Spinal cord (tissue), 10 donors: ENCODE data around the gene COL26A1. TPM values are rescaled to one million over a fixed set of nuclear protein-coding genes. Genes with fewer than 3 reads are reported as not detected.

Source experiments
- DNase-seq, 6 donors: peaks; one replicate each; pipeline versions ENCODE4 v3.0.0 to v3.0.0-alpha.2; 2013 to 2015; ENCODE audit warnings: low spot score in 6 of 6, low read depth in 4 of 6
- H3K27ac ChIP-seq: one replicate; pipeline ENCODE4 v1.5.1; 2013; ENCODE audit warnings: low read depth, low read length, control low read depth
- H3K27me3 ChIP-seq: one replicate; pipeline ENCODE4 v1.6.1; 2013; ENCODE audit warnings: low read length; ENCODE audit not compliant: control insufficient read depth, insufficient read depth
- H3K36me3 ChIP-seq: one replicate; pipeline ENCODE4 v1.6.1; 2013; ENCODE audit warnings: low read length; ENCODE audit not compliant: control insufficient read depth, insufficient read depth
- H3K4me1 ChIP-seq: one replicate; pipeline ENCODE4 v1.6.1; 2013; ENCODE audit warnings: low read length; ENCODE audit not compliant: control insufficient read depth, insufficient read depth
- H3K4me3 ChIP-seq: one replicate; pipeline ENCODE4 v1.5.1; 2013; ENCODE audit warnings: low read depth, low read length, control low read depth
- H3K9me3 ChIP-seq: one replicate; pipeline ENCODE4 v1.6.1; 2013; ENCODE audit warnings: low read length; ENCODE audit not compliant: control insufficient read depth, insufficient read depth
- WGBS: methylation state at CpG from one replicate; pipeline ENCODE4 v1.1.5; 2013; ENCODE audit warnings: missing lambda C conversion rate; ENCODE audit not compliant: insufficient coverage; 5-methylcytosine and 5-hydroxymethylcytosine counted together
- polyA plus RNA-seq, 2 donors: library from polyadenylated mRNA; unstranded; fragments of 120-200 nt; gene quantifications; one replicate each; pipeline ENCODE4 v1.2.1, GENCODE V29; 2013; ENCODE audit not compliant: insufficient read length in 2 of 2
- total RNA-seq, 2 donors: library from RNA; depleted of rRNA in 1 of 2; stranded (reverse); fragments of 120-200 nt in 1 of 2; fragments of >200 nt in 1 of 2; gene quantifications; one replicate each; pipeline versions ENCODE4 v1.2.3 to v1.2.4, GENCODE V29; 2013 to 2014
- donor health status: healthy.

The COL26A1 gene
- total and polyA plus RNA-seq, 4 donors = 15.4 to 49.3 (median 28.6) TPM

GRCh38 chr7:101564778-101565211 is 202.1 kb downstream of the COL26A1 start:
- H3K4me1 ChIP-seq = peaks cover 18% of the 10 kb centered on the region
- no peak overlapping the region for H3K27ac ChIP-seq
- peak in 2 of 6 donors; percentile 40 to 74 for DNase-seq
- H3K4me3 ChIP-seq = no peak overlapping the region
- WGBS = 20% methylated on average over 13 of the region's 16 CpGs
- no peaks in the 10 kb centered on the region for H3K9me3 ChIP-seq
- no peaks in the 10 kb centered on the region for H3K36me3 ChIP-seq
- no peaks in the 10 kb centered on the region for H3K27me3 ChIP-seq

DNA sequence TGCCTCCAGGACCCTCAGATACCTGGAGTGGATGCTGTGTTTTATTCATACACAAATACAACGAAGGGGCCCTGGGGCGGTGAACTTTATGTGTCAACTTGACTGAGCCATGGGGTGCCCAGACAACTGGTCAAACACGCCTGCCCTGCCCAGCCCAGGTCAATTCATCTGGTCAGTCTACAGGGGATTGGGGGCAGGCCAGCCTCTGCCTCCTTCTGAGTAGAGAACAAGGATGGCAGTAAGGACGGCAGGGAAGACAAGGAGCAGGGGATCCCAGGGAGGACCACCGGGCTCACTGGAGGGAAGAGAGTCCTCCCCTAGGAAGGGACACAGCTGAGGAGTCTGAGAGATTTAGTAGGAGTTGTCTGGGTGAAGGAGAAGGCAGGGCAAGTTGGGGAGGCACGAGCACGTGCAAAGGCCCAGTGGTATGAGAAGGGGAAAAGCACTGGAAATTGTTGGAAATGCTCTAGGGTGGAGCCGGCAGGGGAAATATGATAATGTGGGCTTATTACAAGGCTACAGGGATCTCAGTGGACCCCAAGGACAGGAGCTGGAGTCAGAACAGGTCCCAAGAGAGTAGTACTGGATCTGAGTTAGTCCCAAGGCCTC is 203.0 kb downstream of the COL26A1 start:
- no peak for DNase-seq
- WGBS = 89% methylated on average over 6 of the region's 8 CpGs

GRCh38 chr7:101567230-101567629 is 204.6 kb downstream of the COL26A1 start:
- peak in 4 of 6 donors; percentile 33 to 95 (median 58) for DNase-seq
- no peaks in the 10 kb centered on the region for H3K36me3 ChIP-seq
- no peaks in the 10 kb centered on the region for H3K27me3 ChIP-seq
- WGBS = 15% methylated on average over 3 of the region's 7 CpGs
- H3K27ac ChIP-seq = no peak overlapping the region
- peaks cover 18% of the 10 kb centered on the region for H3K4me1 ChIP-seq
- H3K4me3 ChIP-seq = no peak overlapping the region
- H3K9me3 ChIP-seq = peaks cover under 1% of the 10 kb centered on the region

More for the DNA sequence above, 203.0 kb downstream of the COL26A1 start:
- H3K36me3 ChIP-seq = no peaks in the 10 kb centered on the region
- H3K9me3 ChIP-seq = no peaks in the 10 kb centered on the region
- H3K27ac ChIP-seq = no peak overlapping the region
- no peaks in the 10 kb centered on the region for H3K27me3 ChIP-seq
- peaks cover 18% of the 10 kb centered on the region for H3K4me1 ChIP-seq
- H3K4me3 ChIP-seq = no peak overlapping the region

- WGBS = no CpG with 5 or more reads among the region's 2 CpGs
- no peaks in the 10 kb centered on the region for H3K27me3 ChIP-seq
- H3K4me3 ChIP-seq = no peak overlapping the region
- no peaks in the 10 kb centered on the region for H3K4me1 ChIP-seq
- no peaks in the 10 kb centered on the region for H3K36me3 ChIP-seq
- no peak overlapping the region for H3K27ac ChIP-seq
- no peak for DNase-seq
- H3K9me3 ChIP-seq = peaks cover 1% of the 10 kb centered on the region
These were observed 209.5 kb downstream of the COL26A1 start for GRCh38 chr7:101572156-101572555.

- no peak for DNase-seq
- H3K27ac ChIP-seq = no peak overlapping the region
- 33% methylated on average over 2 of the region's 2 CpGs for WGBS
- no peaks in the 10 kb centered on the region for H3K4me1 ChIP-seq
- H3K27me3 ChIP-seq = no peaks in the 10 kb centered on the region
- peaks cover 1% of the 10 kb centered on the region for H3K9me3 ChIP-seq
- no peaks in the 10 kb centered on the region for H3K36me3 ChIP-seq
- no peak overlapping the region for H3K4me3 ChIP-seq
These were observed 212.5 kb downstream of the COL26A1 start for GRCh38 chr7:101575168-101575567.

- Histone ChIP-seq H3K4me3 (no peak overlapping the region), H3K27me3 (no peaks in the 10 kb centered on the region), H3K27ac (no peak overlapping the region), H3K9me3 (peaks cover 1% of the 10 kb centered on the region), H3K4me1 (no peaks in the 10 kb centered on the region), H3K36me3 (no peaks in the 10 kb centered on the region)
- no peak for DNase-seq
These were observed 213.0 kb downstream of the COL26A1 start for GRCh38 chr7:101575721-101576120.

DNA sequence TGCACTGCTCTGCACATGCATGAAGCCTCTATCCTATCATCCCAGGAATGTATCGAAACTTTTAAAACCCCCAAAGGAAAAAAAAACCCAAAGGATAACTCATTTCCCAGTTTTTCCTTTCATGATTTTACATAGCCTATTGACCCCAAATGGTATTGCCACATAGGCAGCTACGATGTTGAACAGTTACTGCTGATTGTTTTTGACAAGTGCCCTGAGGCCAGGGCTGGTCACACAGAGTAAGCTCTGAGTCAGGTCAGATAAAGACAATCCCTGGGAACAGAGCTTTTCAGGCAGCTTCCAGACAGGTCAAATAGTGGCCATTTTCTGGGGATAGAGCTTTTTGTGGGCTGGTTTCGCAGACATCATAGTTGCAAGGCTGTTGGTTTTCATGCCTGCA is 214.3 kb downstream of the COL26A1 start:
- no peaks in the 10 kb centered on the region for H3K36me3 ChIP-seq
- H3K4me3 ChIP-seq = no peak overlapping the region
- 100% methylated on average over 3 of the region's 3 CpGs for WGBS
- H3K4me1 ChIP-seq = no peaks in the 10 kb centered on the region
- no peak overlapping the region for H3K27ac ChIP-seq
- H3K9me3 ChIP-seq = peaks cover 1% of the 10 kb centered on the region
- no peaks in the 10 kb centered on the region for H3K27me3 ChIP-seq
- no peak for DNase-seq

DNA sequence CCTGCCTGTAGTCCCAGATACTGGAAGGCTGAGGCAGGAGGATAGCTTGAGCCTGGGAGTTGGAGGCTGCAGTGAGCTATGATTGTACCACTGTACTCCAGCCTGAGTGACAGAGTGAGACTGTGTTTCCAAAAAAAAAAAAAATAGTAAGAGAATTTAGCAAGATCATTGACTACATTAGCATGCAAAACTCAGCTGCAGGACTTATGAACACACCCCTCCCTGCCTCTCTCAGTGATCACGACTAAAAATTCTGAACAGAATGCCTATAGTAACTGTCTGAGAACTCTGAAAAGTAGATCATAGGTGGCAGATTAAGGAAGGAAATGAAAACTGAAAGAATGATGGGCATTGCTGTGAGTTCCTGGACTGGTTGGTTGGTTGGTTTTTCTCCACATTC is 215.9 kb downstream of the COL26A1 start:
- H3K9me3 ChIP-seq = peaks cover 3% of the 10 kb centered on the region
- no peaks in the 10 kb centered on the region for H3K27me3 ChIP-seq
- H3K27ac ChIP-seq = no peak overlapping the region
- no CpG with 5 or more reads among the region's 1 CpG for WGBS
- H3K4me3 ChIP-seq = no peak overlapping the region
- H3K36me3 ChIP-seq = no peaks in the 10 kb centered on the region
- no peaks in the 10 kb centered on the region for H3K4me1 ChIP-seq
- DNase-seq = no peak

DNA sequence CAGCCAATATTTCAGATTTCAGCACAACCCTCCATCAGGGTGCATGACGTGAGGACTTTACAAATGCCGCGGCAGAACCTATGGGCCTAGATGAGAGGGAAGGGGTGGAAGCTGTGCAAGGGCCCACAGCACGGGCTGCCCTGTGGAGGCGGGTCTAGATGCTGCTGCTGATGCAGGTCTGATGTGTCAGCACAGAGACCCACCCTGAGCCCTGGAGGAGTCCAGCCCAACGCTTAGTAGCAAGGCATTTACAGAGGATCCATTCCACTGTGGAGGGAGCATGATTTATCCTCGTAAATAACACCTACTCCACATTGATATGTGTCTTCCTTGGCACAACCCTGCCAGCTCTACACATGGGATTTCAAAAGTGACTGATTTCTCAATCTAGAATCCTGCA is 217.9 kb downstream of the COL26A1 start:
- WGBS = 86% methylated on average over 4 of the region's 7 CpGs
- no peaks in the 10 kb centered on the region for H3K4me1 ChIP-seq
- no peaks in the 10 kb centered on the region for H3K36me3 ChIP-seq
- H3K9me3 ChIP-seq = peaks cover 3% of the 10 kb centered on the region
- no peaks in the 10 kb centered on the region for H3K27me3 ChIP-seq
- no peak overlapping the region for H3K4me3 ChIP-seq
- H3K27ac ChIP-seq = no peak overlapping the region
- no peak for DNase-seq

DNA sequence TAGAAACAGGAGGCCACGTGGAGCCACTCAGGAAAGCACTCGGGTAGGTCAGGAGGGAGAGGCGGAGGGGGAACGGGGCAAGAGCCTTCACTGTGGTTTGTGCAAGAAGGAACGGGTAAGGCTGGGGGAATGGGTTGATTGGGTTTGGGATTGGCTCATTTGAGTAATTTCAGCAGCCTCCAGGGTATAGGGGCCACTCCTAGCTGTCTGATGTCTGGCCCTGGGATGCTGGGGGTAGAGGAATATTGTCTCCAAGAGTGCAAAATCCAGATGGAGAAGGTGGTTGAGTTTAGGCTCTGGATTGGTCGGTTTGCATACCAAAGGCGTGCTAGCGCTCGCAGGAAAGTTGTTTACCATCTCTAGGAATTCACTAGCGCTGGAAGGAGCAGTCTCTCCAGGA is 219.2 kb downstream of the COL26A1 start:
- no peak overlapping the region for H3K4me3 ChIP-seq
- peaks cover 3% of the 10 kb centered on the region for H3K9me3 ChIP-seq
- no peaks in the 10 kb centered on the region for H3K27me3 ChIP-seq
- DNase-seq = no peak
- H3K4me1 ChIP-seq = peaks cover 4% of the 10 kb centered on the region
- H3K27ac ChIP-seq = no peak overlapping the region
- H3K36me3 ChIP-seq = no peaks in the 10 kb centered on the region
- WGBS = 75% methylated on average over 8 of the region's 10 CpGs
